SIG-M5 treated with dmso at 0.1 percent for 504 hours (cell line): ENCODE results near the gene SERPINB5.
"Not testable (repeated sequence)": the region's sequence is repeated elsewhere in the genome, so short reads cannot be mapped to it uniquely, and the experiment has no call there.

Source experiments
- DNase-seq: peaks from one replicate; lab custom pipeline; 2025; ENCODE audit not compliant: unreplicated experiment; lab: John Stamatoyannopoulos, UW

The SERPINB5 gene

GRCh38 chr18:63476668-63477067 lies at the start of gene SERPINB5:
Gene SERPINB5 (plus strand): TSS chr18:63476958. CDS start chr18:63484429, 7,471 bp downstream.
- no peak for DNase-seq

- no peak for DNase-seq
These were observed 49.2 kb upstream of the SERPINB5 start for GRCh38 chr18:63427558-63427957.

- no peak for DNase-seq
These were observed 46.2 kb upstream of the SERPINB5 start for GRCh38 chr18:63430526-63430925.

- no peak for DNase-seq
These were observed 45.6 kb upstream of the SERPINB5 start for GRCh38 chr18:63431180-63431579.

- no peak for DNase-seq
These were observed 43.4 kb upstream of the SERPINB5 start for GRCh38 chr18:63433334-63433866.

GRCh38 chr18:63438181-63438580 lies 38.6 kb upstream of the SERPINB5 start:
- no peak for DNase-seq

- peak; percentile 72 for DNase-seq
These were observed 37.4 kb upstream of the SERPINB5 start for GRCh38 chr18:63439334-63439733.

GRCh38 chr18:63440219-63440618 lies 36.5 kb upstream of the SERPINB5 start:
- no peak for DNase-seq

GRCh38 chr18:63440881-63441280 lies 35.9 kb upstream of the SERPINB5 start:
- DNase-seq, result peak; percentile 88

GRCh38 chr18:63443829-63444228 lies 32.9 kb upstream of the SERPINB5 start:
- DNase-seq, result no peak

- DNase-seq, result peak; percentile 96
These were observed 32.2 kb upstream of the SERPINB5 start for GRCh38 chr18:63444580-63444979.

- DNase-seq, result no peak
These were observed 31.7 kb upstream of the SERPINB5 start for GRCh38 chr18:63445037-63445436.

- DNase-seq, result no peak
These were observed 30.5 kb upstream of the SERPINB5 start for GRCh38 chr18:63446266-63446665.

GRCh38 chr18:63447066-63447465 lies 29.7 kb upstream of the SERPINB5 start:
- DNase-seq, result no peak

GRCh38 chr18:63449426-63449825 lies 27.3 kb upstream of the SERPINB5 start:
- no peak for DNase-seq

- DNase-seq, result no peak
These were observed 24.7 kb upstream of the SERPINB5 start for GRCh38 chr18:63451799-63452660.

- DNase-seq, result not testable (repeated sequence)
These were observed 24.0 kb upstream of the SERPINB5 start for GRCh38 chr18:63452751-63453150.

GRCh38 chr18:63454497-63454896 lies 22.3 kb upstream of the SERPINB5 start:
- no peak for DNase-seq

GRCh38 chr18:63457977-63458376 lies 18.8 kb upstream of the SERPINB5 start:
- no peak for DNase-seq

- DNase-seq, result no peak
These were observed 16.3 kb upstream of the SERPINB5 start for GRCh38 chr18:63460414-63460813.

- DNase-seq, result no peak
These were observed 12.3 kb upstream of the SERPINB5 start for GRCh38 chr18:63464434-63464833.

GRCh38 chr18:63465059-63465458 lies 11.7 kb upstream of the SERPINB5 start:
- no peak for DNase-seq

GRCh38 chr18:63467699-63468098 lies 9.1 kb upstream of the SERPINB5 start:
- no peak for DNase-seq
